ENCODE measurements around the gene EGFL7. TPM values are rescaled to one million over a fixed set of nuclear protein-coding genes. Genes with fewer than 3 reads are reported as not detected.

EGFL7 gene
- total and polyA plus RNA-seq, 12 donors = 1.9 to 452 (median 79.5) TPM

GRCh38 chr9:136712690-136713544 lies 50.2 kb downstream of the EGFL7 start:
- Histone ChIP-seq H3K36me3 (replicated peaks in 1 of 2) (no peaks in the 10 kb centered on the region), H3K9me3 (replicated peaks in 1 of 3) (no peaks in the 10 kb centered on the region), H3K4me1 (replicated peaks in 1 of 2) (peaks cover 0 to 4% of the 10 kb centered on the region in 2 donors), H3K27me3 (peaks cover 19% of the 10 kb centered on the region), H3K4me3 (peak overlapping the region in 1 of 4 donors; percentile 50), H3K27ac (no peak overlapping the region)
- WGBS, 4 donors = 9 to 27% (median 10%) methylated on average over 6 to 56 of the region's 56 CpGs
- no peak for TF ChIP-seq POLR2A (IDR thresholded peaks at IDR 0.05)
- no peak for TF ChIP-seq CTCF (IDR thresholded peaks at IDR 0.05)
- DNase-seq = peak in 1 of 7 donors; percentile 28
- intact Hi-C loops (cut with DNase I) = no loop called here

DNA sequence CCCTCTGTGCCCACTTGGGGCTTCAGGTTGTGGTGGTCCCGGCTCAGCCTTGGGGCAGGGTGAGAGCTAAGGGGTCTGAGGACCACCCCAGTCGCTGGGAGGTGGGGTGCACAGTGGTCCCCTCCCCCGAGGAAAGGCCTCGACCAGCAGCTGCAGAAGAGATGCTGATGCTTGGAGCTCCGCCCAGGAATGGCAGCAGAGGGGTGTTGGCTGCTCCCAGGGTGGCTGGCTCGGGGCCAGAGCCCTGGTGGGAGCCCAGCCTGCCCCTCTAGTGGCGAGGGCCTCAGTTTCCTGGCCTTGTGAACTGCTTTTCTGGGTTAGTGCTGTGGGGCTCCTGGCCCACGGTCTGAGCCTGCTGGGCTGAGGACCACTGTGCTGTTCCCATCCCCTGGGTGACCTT lies 50.8 kb downstream of the EGFL7 start:
- peak in 1 of 7 donors; percentile 31 for DNase-seq
- intact Hi-C loops (cut with DNase I) = no loop called here
- Histone ChIP-seq H3K9me3 (replicated peaks in 1 of 3) (no peaks in the 10 kb centered on the region), H3K4me1 (replicated peaks in 1 of 2) (peaks cover 0 to 4% of the 10 kb centered on the region in 2 donors), H3K27me3 (peaks cover 19% of the 10 kb centered on the region), H3K27ac (no peak overlapping the region), H3K36me3 (replicated peaks in 1 of 2) (no peaks in the 10 kb centered on the region), H3K4me3 (no peak overlapping the region)
- TF ChIP-seq CTCF (IDR thresholded peaks at IDR 0.05) (no peak), POLR2A (IDR thresholded peaks at IDR 0.05) (no peak)
- 51 to 62% (median 55%) methylated on average over 2 to 8 of the region's 8 CpGs; no CpG with 5 or more reads in 1 of the 4 donors for WGBS, 4 donors

DNA sequence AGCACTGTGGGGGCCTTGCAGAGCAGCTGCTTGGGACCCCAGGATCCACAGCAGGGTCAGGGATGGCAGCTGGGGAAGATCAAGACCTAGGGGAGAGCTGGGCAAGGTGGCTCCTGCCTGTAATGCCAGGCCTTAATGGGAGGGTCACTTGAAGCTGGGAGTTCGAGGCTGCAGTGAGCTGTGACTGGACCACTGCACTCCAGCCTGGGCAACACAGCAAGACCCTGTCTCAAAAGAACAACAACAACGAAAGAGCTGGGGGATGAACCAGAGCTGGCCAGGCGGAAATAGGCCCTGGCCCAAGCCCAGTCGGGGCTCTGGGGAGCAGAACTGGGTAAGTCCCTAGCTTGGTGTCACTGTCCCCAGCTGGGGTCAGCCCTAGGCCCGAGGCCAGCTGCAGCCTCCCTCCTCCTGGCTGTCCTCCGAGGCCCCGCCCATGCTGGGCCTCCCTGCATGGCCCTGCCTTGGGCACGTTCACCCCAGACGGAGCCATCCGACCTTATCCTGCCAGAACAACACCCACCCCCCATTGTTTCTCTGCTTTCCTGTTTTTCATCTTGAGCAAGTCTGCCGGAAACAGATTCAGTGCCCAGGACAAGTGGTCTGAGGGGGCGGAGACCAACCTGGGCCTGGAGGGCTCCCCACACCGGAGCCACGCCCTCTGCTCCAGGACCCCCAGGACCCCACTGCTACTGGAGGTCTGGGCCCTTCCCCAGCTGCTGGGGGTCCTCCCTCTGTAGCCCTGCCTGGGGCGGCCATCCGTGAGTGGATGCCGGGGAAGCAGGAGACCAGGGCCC lies 51.6 kb downstream of the EGFL7 start:
- Histone ChIP-seq H3K9me3 (replicated peaks in 1 of 3) (no peaks in the 10 kb centered on the region), H3K27ac (peak overlapping the region in 3 of 5 donors; percentile 21 to 58 (median 30)), H3K4me1 (replicated peaks in 1 of 2) (peaks cover 0 to 4% of the 10 kb centered on the region in 2 donors), H3K36me3 (replicated peaks in 1 of 2) (no peaks in the 10 kb centered on the region), H3K4me3 (no peak overlapping the region), H3K27me3 (peaks cover 19% of the 10 kb centered on the region)
- DNase-seq = peak in 3 of 7 donors; percentile 29 to 50 (median 31)
- TF ChIP-seq CTCF (IDR thresholded peaks at IDR 0.05) = no peak
- TF ChIP-seq POLR2A (IDR thresholded peaks at IDR 0.05) = no peak
- intact Hi-C loops (cut with DNase I) = no loop called here
- WGBS, 4 donors = 36 to 65% (median 60%) methylated on average over 11 to 17 of the region's 17 CpGs

DNA sequence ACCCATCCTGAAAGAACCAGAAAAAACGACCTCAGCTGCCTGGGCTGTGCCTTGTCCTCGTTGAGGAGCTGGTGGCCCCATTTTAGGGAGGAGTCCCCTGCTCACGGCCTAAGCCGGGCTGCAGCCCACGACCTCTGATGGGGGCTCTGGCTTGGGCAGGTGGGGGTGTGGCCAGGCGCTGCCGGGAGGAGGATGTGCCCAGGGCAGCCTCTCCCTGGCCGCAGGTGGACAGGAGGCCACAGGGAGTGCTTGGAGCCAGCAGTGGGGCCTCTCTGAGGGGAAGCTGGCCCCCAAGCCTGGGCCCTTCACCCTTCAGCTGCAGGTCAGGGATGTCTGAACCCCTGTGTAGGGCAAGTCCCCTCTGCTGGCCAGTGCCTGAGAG lies 52.2 kb downstream of the EGFL7 start:
- no peak overlapping the region for H3K4me3 ChIP-seq
- peaks cover 0 to 4% of the 10 kb centered on the region in 2 donors for H3K4me1 ChIP-seq (replicated peaks in 1 of 2)
- intact Hi-C loops (cut with DNase I) = no loop called here
- 26 to 46% (median 42%) methylated on average over 1 to 8 of the region's 8 CpGs for WGBS, 4 donors
- H3K36me3 ChIP-seq (replicated peaks in 1 of 2) = no peaks in the 10 kb centered on the region
- peaks cover 19% of the 10 kb centered on the region for H3K27me3 ChIP-seq
- DNase-seq = no peak
- peak overlapping the region in 3 of 5 donors; percentile 21 to 58 (median 30) for H3K27ac ChIP-seq
- no peak for TF ChIP-seq POLR2A (IDR thresholded peaks at IDR 0.05)
- TF ChIP-seq CTCF (IDR thresholded peaks at IDR 0.05) = no peak
- H3K9me3 ChIP-seq (replicated peaks in 1 of 3) = no peaks in the 10 kb centered on the region

Measured in adrenal gland (tissue), 12 donors.